GM12874 (cell line): Measurements from ENCODE around the gene DAB2IP.

Source experiments
- CTCF ChIP-seq: IDR thresholded peaks from 2 replicates; pipeline ENCODE4 v1.5.1; 2011; ENCODE audit warnings: low read depth, mild to moderate bottlenecking, control low read depth, low read length, moderate library complexity; ENCODE audit not compliant: insufficient read depth

DAB2IP gene

GRCh38 chr9:121671612-121672155, 20.2 kb downstream of the DAB2IP start:
- TF ChIP-seq CTCF: no peak

GRCh38 chr9:121672213-121672612, 20.8 kb downstream of the DAB2IP start:
- TF ChIP-seq CTCF: no peak

- TF ChIP-seq CTCF: no peak
These were observed 21.6 kb downstream of the DAB2IP start for GRCh38 chr9:121672986-121673385.

GRCh38 chr9:121673576-121673975, 22.1 kb downstream of the DAB2IP start:
- no peak for TF ChIP-seq CTCF

- TF ChIP-seq CTCF: no peak
These were observed 22.6 kb downstream of the DAB2IP start for GRCh38 chr9:121674017-121674416.

GRCh38 chr9:121674952-121675351, 23.5 kb downstream of the DAB2IP start:
- TF ChIP-seq CTCF: no peak

- TF ChIP-seq CTCF: no peak
These were observed 23.9 kb downstream of the DAB2IP start for GRCh38 chr9:121675381-121675780.
